K562 (cell line): ENCODE data around the gene PHETA1. TPM values are rescaled to one million over a fixed set of nuclear protein-coding genes. Genes with fewer than 3 reads are reported as not detected.
A peak's percentile ranks its signal among the peaks of the same experiment; 100 is the strongest.

Source experiments
- ATAC-seq: fragments of 200-7000 bp; cut with Tn5 transposase; 3 replicates; pipeline ENCODE4 v1.9.1; 2020; ENCODE audit warnings: moderate library complexity
- BruUV-seq: library from RNA; stranded (reverse); fragments of 400-500 nt; replicated peaks from 2 replicates; lab custom pipeline; 2021; lab: Mats Ljungman, UMichigan
- CTCF ChIA-PET: fragments of 300-600 bp; formaldehyde crosslinking; extraction: SDS; loops from one replicate; lab custom pipeline; 2021; ENCODE audit warnings: low intra/inter-chr PET ratio; lab: Yijun Ruan, JAX
- POLR2A ChIA-PET: fragments of 300-600, 350-650 bp; sonication (Branson Sonifier 250); formaldehyde crosslinking; extraction: SDS; loops from one replicate; lab custom pipeline; 2021; ENCODE audit warnings: antibody characterized with exemption, inconsistent platforms; lab: Yijun Ruan, JAX
- DNase-seq, 4 experiments: peaks; one replicate each; pipeline versions ENCODE4 v3.0.0 to v3.0.0-alpha.2; 2011 to 2018; ENCODE audit warnings: low spot score in 3 of 4, mixed read lengths in 3 of 4; ENCODE audit errors: extremely low read depth in 1 of 4
- FAIRE-seq: peaks from 2 replicates; lab custom pipeline; 2011; peaks lifted over from hg19 to GRCh38; lab: Jason Lieb, UNC
- H2AFZ ChIP-seq: 2 replicates; pipeline ENCODE4 v1.6.0; 2011; ENCODE audit warnings: low read depth, low read length, control low read depth, inconsistent platforms
- H3K27ac ChIP-seq: fragments of 200-600 bp; 3 replicates; pipeline ENCODE4 v1.8.0; 2011; ENCODE audit warnings: low read depth, mild to moderate bottlenecking, control low read depth, inconsistent platforms, low read length, moderate library complexity, mixed read lengths; ENCODE audit errors: extremely low read depth
- H3K27me3 ChIP-seq, 2 experiments: fragments of 300-600 bp in 1 of 2; 2 replicates in 1 of 2; 3 replicates in 1 of 2; pipeline versions ENCODE4 v1.6.0 to v1.8.0; 2011; ENCODE audit warnings: inconsistent platforms in 2 of 2, low read length in 2 of 2, mild to moderate bottlenecking in 1 of 2, mixed read lengths in 1 of 2, moderate library complexity in 1 of 2; ENCODE audit not compliant: control insufficient read depth in 2 of 2, insufficient read depth in 2 of 2
- H3K36me3 ChIP-seq: fragments of 300-600 bp; 3 replicates; pipeline ENCODE4 v1.8.0; 2011; ENCODE audit warnings: mild to moderate bottlenecking, low read length, inconsistent platforms; ENCODE audit not compliant: control insufficient read depth, insufficient read depth
- H3K4me1 ChIP-seq, 2 experiments: fragments of 200-600 bp in 1 of 2; replicated peaks in 1 of 2; 2 replicates in 1 of 2; 3 replicates in 1 of 2; pipeline versions ENCODE4 v1.5.1 to v1.8.0; 2011; ENCODE audit warnings: inconsistent platforms in 2 of 2, low read length in 2 of 2, mild to moderate bottlenecking in 1 of 2, mixed read lengths in 1 of 2, moderate library complexity in 1 of 2; ENCODE audit not compliant: control insufficient read depth in 2 of 2, insufficient read depth in 2 of 2
- H3K4me2 ChIP-seq: 2 replicates; pipeline ENCODE4 v1.6.1; 2011; ENCODE audit warnings: low read length, control low read depth, inconsistent platforms, mixed read lengths; ENCODE audit not compliant: insufficient read depth
- H3K4me3 ChIP-seq: fragments of 200-600 bp; sonication (generic), shearing (Covaris generic); 2 replicates; pipeline ENCODE4 v1.5.1; 2016; ENCODE audit warnings: control low read depth, inconsistent platforms
- H3K79me2 ChIP-seq: fragments of 200-600 bp; 3 replicates; pipeline ENCODE4 v1.8.0; 2011; ENCODE audit warnings: low read length, inconsistent platforms; ENCODE audit not compliant: control insufficient read depth, insufficient read depth
- H3K9ac ChIP-seq, 2 experiments: 2 replicates each; pipeline versions ENCODE4 v1.6.0 to v1.6.1; 2011; ENCODE audit warnings: low read depth in 2 of 2, low read length in 2 of 2, control low read depth in 1 of 2, inconsistent platforms in 1 of 2, mild to moderate bottlenecking in 1 of 2, mixed read lengths in 1 of 2; ENCODE audit not compliant: insufficient read depth in 1 of 2
- H3K9me1 ChIP-seq: one replicate; pipeline ENCODE4 v1.6.0; 2011; ENCODE audit warnings: inconsistent platforms, mild to moderate bottlenecking, low read length, moderate library complexity; ENCODE audit not compliant: control insufficient read depth, insufficient read depth
- H3K9me3 ChIP-seq: replicated peaks from 2 replicates; pipeline ENCODE4 v1.5.1; 2011; ENCODE audit warnings: low read depth, low read length, inconsistent platforms; ENCODE audit not compliant: control insufficient read depth, insufficient read depth
- H4K20me1 ChIP-seq: replicated peaks from 2 replicates; pipeline ENCODE4 v1.6.1; 2011; ENCODE audit warnings: low read length, inconsistent platforms, mixed read lengths; ENCODE audit not compliant: control insufficient read depth, insufficient read depth
- ATF1 ChIP-seq, 2 experiments: fragments of 450-650 bp in 1 of 2; IDR thresholded peaks; 2 replicates each; pipeline ENCODE4 v1.6.1; 2016; ENCODE audit warnings: missing compliant biosample characterization in 1 of 2, missing genetic modification characterization in 1 of 2
- BRD9 ChIP-seq: fragments of 450-650 bp; IDR thresholded peaks from 2 replicates; pipeline ENCODE4 v1.6.1; 2018; ENCODE audit warnings: low read depth; ENCODE audit not compliant: partially characterized antibody
- CC2D1A ChIP-seq: fragments of 450-650 bp; IDR thresholded peaks from 2 replicates; pipeline ENCODE4 v1.6.1; 2017; ENCODE audit warnings: mild to moderate bottlenecking
- CSDE1 ChIP-seq, 2 experiments: fragments of 450-650 bp; IDR thresholded peaks; 2 replicates each; pipeline ENCODE4 v1.6.1; 2016; ENCODE audit warnings: mild to moderate bottlenecking in 1 of 2
- ELF4 ChIP-seq: fragments of 450-650 bp; formaldehyde crosslinking; IDR thresholded peaks from 2 replicates; pipeline ENCODE4 v1.4.0; 2022; ENCODE audit warnings: missing genetic modification characterization
- ERF ChIP-seq: fragments of 450-650 bp; formaldehyde crosslinking; IDR thresholded peaks from 2 replicates; pipeline ENCODE4 v1.4.0; 2020; ENCODE audit warnings: mild to moderate bottlenecking, mixed read lengths
- EZH2 ChIP-seq: IDR thresholded peaks from 2 replicates; pipeline ENCODE4 v1.6.1; 2012; ENCODE audit warnings: low read depth, mild to moderate bottlenecking, inconsistent platforms, low read length, borderline replicate concordance
- GTF2A2 ChIP-seq: IDR thresholded peaks from 2 replicates; pipeline ENCODE4 v1.6.1; 2016; ENCODE audit warnings: mild to moderate bottlenecking, missing genetic modification characterization, missing compliant biosample characterization
- KLF1 ChIP-seq: fragments of 450-650 bp; IDR thresholded peaks from 2 replicates; pipeline ENCODE4 v1.6.1; 2016; ENCODE audit warnings: missing genetic modification characterization, missing compliant biosample characterization
- LARP7 ChIP-seq: fragments of 450-650 bp; IDR thresholded peaks from 2 replicates; pipeline ENCODE4 v1.6.1; 2016
- NFIC ChIP-seq: fragments of 450-650 bp; IDR thresholded peaks from 2 replicates; pipeline ENCODE4 v1.6.1; 2017; ENCODE audit warnings: mild to moderate bottlenecking, inconsistent platforms
- NR2F6 ChIP-seq: fragments of 450-650 bp; formaldehyde crosslinking; IDR thresholded peaks from 2 replicates; pipeline ENCODE4 v1.4.0; 2020; ENCODE audit warnings: mild to moderate bottlenecking
- PHB ChIP-seq: fragments of 250-450 bp; sonication (Bioruptor Pico); IDR thresholded peaks from 2 replicates; pipeline ENCODE4 v1.5.0; 2021
- PURB ChIP-seq: sonication (generic); formaldehyde crosslinking; IDR thresholded peaks from 2 replicates; pipeline ENCODE4 v1.9.0; 2021; ENCODE audit warnings: low read depth, mild to moderate bottlenecking, missing genetic modification reagents
- RBFOX2 ChIP-seq: fragments of 200-400 bp; formaldehyde crosslinking; IDR thresholded peaks from 2 replicates; pipeline ENCODE4 v1.6.1; 2017; ENCODE audit warnings: low read depth, mild to moderate bottlenecking, low read length, moderate library complexity
- RHOXF2B ChIP-seq: fragments of 250-450 bp; sonication (Bioruptor Pico); conservative IDR thresholded peaks from 2 replicates; pipeline ENCODE4 v1.5.1; 2021
- SIN3B ChIP-seq: fragments of 450-650 bp; IDR thresholded peaks from 2 replicates; pipeline ENCODE4 v1.6.1; 2017; ENCODE audit warnings: low read depth, mild to moderate bottlenecking, moderate library complexity
- SMAD4 ChIP-seq: fragments of 250-450 bp; sonication (Bioruptor Pico); conservative IDR thresholded peaks from 2 replicates; pipeline ENCODE4 v1.8.0; 2021; ENCODE audit warnings: inconsistent platforms, mild to moderate bottlenecking, moderate library complexity
- SNRNP70 ChIP-seq: fragments of 200-400 bp; formaldehyde crosslinking; optimal IDR thresholded peaks from 2 replicates; pipeline ENCODE3; 2017; ENCODE audit warnings: low read depth, low read length
- STAT5B ChIP-seq: fragments of 250-450 bp; sonication (Bioruptor Pico); IDR thresholded peaks from 2 replicates; pipeline ENCODE4 v1.8.0; 2021; ENCODE audit warnings: mild to moderate bottlenecking, inconsistent platforms
- ZKSCAN8 ChIP-seq: fragments of 200-800 bp; sonication (Bioruptor generic); IDR thresholded peaks from 2 replicates; pipeline ENCODE4 v1.6.1; 2016; ENCODE audit warnings: missing genetic modification characterization, missing compliant biosample characterization
- WGBS: fragments of 100-300 bp; shearing (Covaris generic); methylation state at CpG from one replicate; pipeline ENCODE4 v1.1.6; 2016; ENCODE audit warnings: low coverage, mixed read lengths; ENCODE audit not compliant: insufficient coverage; ENCODE audit errors: missing lambda C conversion rate; 5-methylcytosine and 5-hydroxymethylcytosine counted together
- in situ Hi-C: fragments of 300-500 bp; cut with MboI; formaldehyde crosslinking; loops from 4 replicates; pipeline ENCODE4 v1.15.0; 2018; ENCODE audit warnings: inconsistent platforms, mixed read lengths
- intact Hi-C: fragments of 100-400 bp; cut with micrococcal nuclease; formaldehyde crosslinking; loops from 2 replicates; pipeline ENCODE4 v1.14.2; 2022
- polyA plus RNA-seq, 8 experiments: library from polyadenylated mRNA; depleted of rRNA in 4 of 8; stranded (reverse) in 5 of 8; unstranded in 3 of 8; fragments of >200 nt; fragmentation: Nextera tagmentation in 2 of 8; fragmentation: Illumina TruSeq in 1 of 8; extraction: Ambion mirVana in 2 of 8; extraction: Trizol in 1 of 8; gene quantifications; 2 replicates each; pipeline versions ENCODE4 v1.2.1 to v1.2.3, GENCODE V29; 2011 to 2014; ENCODE audit warnings: inconsistent platforms in 1 of 8, missing spikeins in 1 of 8
- total RNA-seq, 7 experiments: library from RNA; depleted of rRNA in 6 of 7; stranded (reverse); fragments of >200 nt in 6 of 7; fragmentation: Illumina TruSeq in 2 of 7; extraction: Trizol in 2 of 7; gene quantifications; 2 replicates each; pipeline versions ENCODE4 v1.2.1 to v1.2.3, GENCODE V29; 2011 to 2021; ENCODE audit warnings: low replicate concordance in 1 of 7
- TF ChIP-seq, protein P1 (sequence below): fragments of 250-450 bp; sonication (Bioruptor Pico); IDR thresholded peaks from 2 replicates; pipeline ENCODE4 v1.4.0; 2020; ENCODE audit warnings: mild to moderate bottlenecking, moderate library complexity, borderline replicate concordance

Gene PHETA1
- total and polyA plus RNA-seq, 9 of the 15 experiments (the other 6 are each of a cell fraction or from before 2014, with no cell fraction given) = 0.03 to 12.4 (median 3.0) TPM

DNA sequence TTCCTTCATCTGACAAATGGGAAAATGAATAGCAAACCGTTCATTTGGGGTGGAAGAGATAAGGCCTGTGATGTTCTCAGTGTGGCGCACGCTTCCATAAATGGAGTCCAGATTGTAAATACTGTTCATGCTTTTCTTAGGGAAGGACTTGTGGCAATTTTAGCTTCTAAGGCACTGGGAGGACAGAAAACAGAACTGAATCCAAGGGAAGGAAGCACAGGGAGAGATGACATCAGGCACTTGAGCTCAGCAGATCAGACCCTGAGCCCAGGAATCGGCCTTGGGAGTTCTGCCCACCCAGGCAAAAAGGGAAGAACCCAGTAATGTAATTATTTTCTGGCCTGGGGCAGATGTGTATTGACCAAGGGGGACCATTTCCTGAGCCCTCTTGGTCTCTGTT, 29.6 kb upstream of the PHETA1 start (continued):
- TF ChIP-seq LARP7 (no peak), PURB (CRISPR knock-in tag) (no peak)

DNA sequence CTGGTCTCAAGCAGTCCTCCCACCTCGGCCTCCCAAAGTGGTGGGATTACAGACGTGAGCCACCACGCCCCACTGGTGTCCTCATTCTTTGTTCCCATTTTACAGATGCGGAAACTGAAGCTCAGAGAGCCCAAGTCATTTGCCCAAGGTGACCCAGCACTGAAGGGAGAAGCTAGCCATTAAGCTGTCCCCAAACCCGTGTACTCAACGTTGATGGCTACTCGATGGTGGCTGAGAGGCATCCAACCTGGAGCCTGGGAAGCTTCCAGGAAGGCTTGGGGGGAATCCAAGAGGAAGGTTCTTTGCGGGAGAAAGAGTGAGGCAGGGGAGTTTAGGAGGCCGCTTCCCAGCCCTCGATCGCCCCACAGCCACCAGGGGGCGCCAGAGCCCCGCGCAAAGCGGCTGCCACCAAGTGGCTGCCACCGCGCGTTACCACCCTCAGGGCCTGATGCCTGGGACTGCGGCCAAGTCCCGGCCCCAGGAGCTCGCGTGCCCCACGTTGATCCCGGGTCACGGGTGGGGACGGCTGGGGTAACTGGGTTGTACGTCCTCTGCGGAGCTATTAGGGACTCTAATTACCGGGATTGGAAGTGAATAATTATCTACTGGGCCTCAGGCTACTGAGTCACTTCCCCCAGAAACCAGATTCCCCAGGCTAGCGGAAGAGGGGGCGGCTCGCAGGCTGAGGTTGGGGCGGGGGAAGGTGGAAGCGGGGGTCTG, 28.0 kb upstream of the PHETA1 start:
- Histone ChIP-seq H4K20me1 (no peaks in the 10 kb centered on the region), H3K4me1 (peaks cover 25 to 31% of the 10 kb centered on the region in 2 experiments; a peak in 4 of 5 replicates), H3K4me2 (peak overlapping the region; percentile 79), H3K9ac (peak overlapping the region; percentile 53 to 89; a peak in 2 of 4 replicates), H3K79me2 (no peaks in the 10 kb centered on the region), H3K27me3 (no peaks in the 10 kb centered on the region), H3K27ac (peak overlapping the region; percentile 61), H2AFZ (peak overlapping the region; percentile 96), H3K36me3 (no peaks in the 10 kb centered on the region), H3K4me3 (0 out of 2 replicates have a peak overlapping the region, but pooled peaks have one; percentile 19), H3K9me3 (no peaks in the 10 kb centered on the region), H3K9me1 (no peaks in the 10 kb centered on the region)
- intact Hi-C loops (loop anchor here (1.0 to 5.0 kb wide), 5 partner anchors 54 to 416 kb away; no protein-coding TSS in a partner anchor), in situ Hi-C loops (no loop called here)
- ATAC-seq (peak; percentile 91), DNase-seq (peak; percentile 85 to 91 (median 87)), FAIRE-seq (peak; percentile 57)
- ChIA-PET CTCF (interaction anchor here (0.6 to 3.0 kb wide), 9 partner anchors 14 to 391 kb away, joined by 3 to 54 read pairs (median 4); no protein-coding TSS in a partner anchor), POLR2A (interaction anchor here (0.6 to 2.0 kb wide), 10 partner anchors 8 to 284 kb away, joined by 3 to 7 read pairs (median 3); no protein-coding TSS in a partner anchor)
- BruUV-seq = no TSS peak
- 2% methylated on average over 24 of the region's 34 CpGs for WGBS
- TF ChIP-seq EZH2 (no peak), BRD9 (peak; percentile 85), RBFOX2 (peak; percentile 74), SIN3B (no peak), GTF2A2 (no peak), ELF4 (CRISPR knock-in tag) (no peak), SMAD4 (CRISPR knock-in tag) (no peak), CSDE1 (IDR thresholded peaks at IDR 0.05) (no peak), NR2F6 (CRISPR knock-in tag) (no peak), ZKSCAN8 (no peak), PHB (CRISPR knock-in tag) (no peak), NFIC (peak; percentile 94), CC2D1A (peak; percentile 68), ATF1 (CRISPR knock-in tag; IDR thresholded peaks at IDR 0.05) (no peak), ATF1 (tag; IDR thresholded peaks at IDR 0.05) (peak; percentile 17; the same call in 1 of the 2 replicates), STAT5B (CRISPR knock-in tag) (no peak), RHOXF2B (CRISPR knock-in tag) (no peak), ERF (CRISPR knock-in tag) (no peak), SNRNP70 (no peak), KLF1 (tag) (no peak)
- TF ChIP-seq, protein P1, sequence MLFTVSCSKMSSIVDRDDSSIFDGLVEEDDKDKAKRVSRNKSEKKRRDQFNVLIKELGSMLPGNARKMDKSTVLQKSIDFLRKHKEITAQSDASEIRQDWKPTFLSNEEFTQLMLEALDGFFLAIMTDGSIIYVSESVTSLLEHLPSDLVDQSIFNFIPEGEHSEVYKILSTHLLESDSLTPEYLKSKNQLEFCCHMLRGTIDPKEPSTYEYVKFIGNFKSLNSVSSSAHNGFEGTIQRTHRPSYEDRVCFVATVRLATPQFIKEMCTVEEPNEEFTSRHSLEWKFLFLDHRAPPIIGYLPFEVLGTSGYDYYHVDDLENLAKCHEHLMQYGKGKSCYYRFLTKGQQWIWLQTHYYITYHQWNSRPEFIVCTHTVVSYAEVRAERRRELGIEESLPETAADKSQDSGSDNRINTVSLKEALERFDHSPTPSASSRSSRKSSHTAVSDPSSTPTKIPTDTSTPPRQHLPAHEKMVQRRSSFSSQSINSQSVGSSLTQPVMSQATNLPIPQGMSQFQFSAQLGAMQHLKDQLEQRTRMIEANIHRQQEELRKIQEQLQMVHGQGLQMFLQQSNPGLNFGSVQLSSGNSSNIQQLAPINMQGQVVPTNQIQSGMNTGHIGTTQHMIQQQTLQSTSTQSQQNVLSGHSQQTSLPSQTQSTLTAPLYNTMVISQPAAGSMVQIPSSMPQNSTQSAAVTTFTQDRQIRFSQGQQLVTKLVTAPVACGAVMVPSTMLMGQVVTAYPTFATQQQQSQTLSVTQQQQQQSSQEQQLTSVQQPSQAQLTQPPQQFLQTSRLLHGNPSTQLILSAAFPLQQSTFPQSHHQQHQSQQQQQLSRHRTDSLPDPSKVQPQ (CRISPR knock-in tag) = no peak
